Activated naive CD8-positive, alpha-beta T cell (primary cell): ENCODE measurements around the gene ATXN10.
A peak's percentile ranks its signal among the peaks of the same experiment; 100 is the strongest.

Experiments
- H3K27ac Mint-ChIP-seq: one replicate; pipeline ENCODE4 v1.8.0; 2021; ENCODE audit warnings: mixed read lengths
- H3K27me3 Mint-ChIP-seq: one replicate; pipeline ENCODE4 v1.8.0; 2021; ENCODE audit warnings: mixed read lengths
- H3K36me3 Mint-ChIP-seq: one replicate; pipeline ENCODE4 v1.8.0; 2021; ENCODE audit warnings: mixed read lengths
- H3K4me1 Mint-ChIP-seq: one replicate; pipeline ENCODE4 v1.8.0; 2021; ENCODE audit warnings: low read depth, mixed read lengths
- H3K4me3 Mint-ChIP-seq: one replicate; pipeline ENCODE4 v1.8.0; 2021; ENCODE audit warnings: mild to moderate bottlenecking, mixed read lengths
- H3K9me3 Mint-ChIP-seq: one replicate; pipeline ENCODE4 v1.8.0; 2021; ENCODE audit warnings: low read depth, mixed read lengths

The ATXN10 gene

DNA sequence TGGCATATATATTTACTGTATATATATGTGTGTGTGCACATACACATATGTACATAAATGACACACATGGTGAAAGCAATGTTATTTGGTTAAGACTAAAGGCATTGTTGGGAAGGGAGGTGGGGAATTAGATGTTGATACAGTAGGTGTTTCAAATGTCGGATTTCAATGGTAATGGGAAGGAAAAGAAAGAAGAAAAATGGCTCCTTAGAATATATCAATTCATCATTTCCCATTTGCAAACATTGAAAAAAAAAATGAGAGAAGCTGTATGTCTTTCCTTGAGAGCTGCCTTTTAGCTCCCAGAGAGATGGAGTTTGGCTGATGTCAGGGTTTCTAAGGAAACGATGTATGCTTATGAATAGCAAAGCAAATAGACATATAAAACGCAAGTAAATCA is 33.4 kb upstream of the ATXN10 start:
- H3K4me3 Mint-ChIP-seq: no peak overlapping the region
- no peaks in the 10 kb centered on the region for H3K4me1 Mint-ChIP-seq
- H3K9me3 Mint-ChIP-seq: no peaks in the 10 kb centered on the region
- no peaks in the 10 kb centered on the region for H3K36me3 Mint-ChIP-seq
- no peak overlapping the region for H3K27ac Mint-ChIP-seq
- peaks cover 13% of the 10 kb centered on the region for H3K27me3 Mint-ChIP-seq

DNA sequence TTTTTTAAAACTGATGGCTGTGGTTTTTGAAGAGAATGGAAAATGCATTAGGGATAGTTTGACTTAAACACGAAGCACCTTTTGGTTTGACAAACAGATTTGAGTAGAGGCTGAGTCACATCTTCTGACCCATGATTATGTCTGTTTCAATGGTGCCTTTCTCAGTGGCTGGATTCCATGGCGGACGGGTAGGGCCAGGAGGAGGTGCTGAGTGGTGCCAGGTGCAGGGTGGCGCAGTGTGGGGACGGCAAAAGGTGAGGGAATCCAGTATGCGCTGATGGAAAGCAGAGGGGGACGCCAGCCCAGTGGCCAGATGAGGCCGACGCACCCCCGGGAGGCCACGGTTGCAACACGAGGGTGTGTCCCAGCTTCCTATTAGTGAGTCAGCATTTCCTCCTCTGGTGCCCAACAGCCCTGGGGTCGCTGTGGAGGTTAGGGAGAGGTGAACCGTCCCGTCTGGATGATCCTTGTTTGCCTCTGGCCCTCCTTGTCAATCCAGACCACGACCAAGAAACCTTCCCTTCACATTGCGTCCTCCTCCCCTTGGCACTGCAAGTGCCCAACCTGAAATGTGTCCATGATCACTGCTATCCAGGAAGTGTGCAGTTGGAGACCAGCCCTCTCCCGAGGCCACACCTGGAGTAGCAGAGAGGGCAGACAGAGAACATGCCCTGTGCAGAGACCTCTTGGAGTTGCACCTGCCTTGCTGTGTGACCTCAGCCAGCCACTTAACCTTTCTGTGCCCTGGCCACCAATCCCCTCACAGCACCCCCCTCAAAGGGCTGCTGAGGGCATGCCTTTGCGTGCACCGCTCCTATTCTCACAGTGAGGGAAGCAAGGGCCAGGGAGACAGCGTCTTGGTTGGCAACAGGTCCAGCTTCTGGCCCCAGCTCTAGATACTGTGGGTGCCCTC is 32.5 kb upstream of the ATXN10 start:
- Mint-ChIP-seq H3K9me3 (no peaks in the 10 kb centered on the region), H3K36me3 (no peaks in the 10 kb centered on the region), H3K4me3 (no peak overlapping the region), H3K4me1 (no peaks in the 10 kb centered on the region), H3K27ac (no peak overlapping the region), H3K27me3 (peaks cover 13% of the 10 kb centered on the region)

DNA sequence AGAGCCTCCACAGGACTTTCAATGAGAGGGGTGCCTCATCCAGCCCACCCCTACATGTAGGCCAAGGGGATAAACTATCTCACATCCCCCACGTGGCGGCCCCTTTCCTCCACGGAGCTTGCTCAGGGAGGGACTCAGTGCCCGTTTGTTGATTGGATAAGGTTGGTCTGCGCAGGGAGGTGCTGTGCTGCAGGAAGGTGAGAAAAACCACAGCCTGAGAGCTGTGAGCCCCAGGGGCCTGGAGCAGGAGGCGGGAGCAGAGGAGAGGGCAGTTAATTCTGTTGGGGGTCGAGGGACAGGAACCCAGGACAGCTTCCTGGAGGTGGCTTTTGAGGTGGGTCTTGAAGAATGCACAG is 31.9 kb upstream of the ATXN10 start:
- H3K4me3 Mint-ChIP-seq: no peak overlapping the region
- H3K4me1 Mint-ChIP-seq: no peaks in the 10 kb centered on the region
- no peaks in the 10 kb centered on the region for H3K36me3 Mint-ChIP-seq
- no peak overlapping the region for H3K27ac Mint-ChIP-seq
- H3K27me3 Mint-ChIP-seq: peaks cover 13% of the 10 kb centered on the region
- no peaks in the 10 kb centered on the region for H3K9me3 Mint-ChIP-seq

DNA sequence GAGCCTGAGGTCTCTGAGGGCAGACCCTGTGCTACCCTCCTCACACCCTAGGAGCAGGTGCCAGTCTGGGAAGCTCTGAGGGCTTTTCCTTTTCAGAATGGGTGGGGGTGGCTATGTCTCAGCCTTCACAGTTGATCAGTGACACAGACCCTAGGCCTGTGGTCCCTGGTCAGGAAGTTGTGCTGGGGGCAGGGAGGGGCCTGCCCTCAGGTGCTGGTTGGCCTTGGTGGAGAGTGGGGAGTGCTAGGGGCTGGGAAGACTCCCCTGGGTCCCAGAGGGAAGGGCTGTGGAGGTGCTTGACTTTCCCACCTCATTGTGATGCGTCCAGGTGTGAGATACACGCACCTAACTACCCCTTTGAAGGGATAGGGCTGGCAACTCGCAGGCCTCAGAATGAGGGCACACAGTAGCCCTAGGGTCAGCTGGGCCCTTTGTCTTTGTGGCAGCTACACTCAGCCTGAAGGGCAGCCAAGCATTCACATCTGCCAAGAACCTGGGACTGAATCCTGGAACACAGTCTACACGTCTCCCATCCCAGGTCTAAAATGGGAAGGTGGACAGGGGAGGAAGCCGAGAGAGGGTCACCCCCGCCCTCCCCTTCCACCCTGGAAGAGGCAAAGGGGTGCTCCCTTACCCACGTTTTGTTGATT is 31.2 kb upstream of the ATXN10 start:
- H3K4me3 Mint-ChIP-seq: no peak overlapping the region
- H3K27me3 Mint-ChIP-seq: peaks cover 13% of the 10 kb centered on the region
- no peak overlapping the region for H3K27ac Mint-ChIP-seq

DNA sequence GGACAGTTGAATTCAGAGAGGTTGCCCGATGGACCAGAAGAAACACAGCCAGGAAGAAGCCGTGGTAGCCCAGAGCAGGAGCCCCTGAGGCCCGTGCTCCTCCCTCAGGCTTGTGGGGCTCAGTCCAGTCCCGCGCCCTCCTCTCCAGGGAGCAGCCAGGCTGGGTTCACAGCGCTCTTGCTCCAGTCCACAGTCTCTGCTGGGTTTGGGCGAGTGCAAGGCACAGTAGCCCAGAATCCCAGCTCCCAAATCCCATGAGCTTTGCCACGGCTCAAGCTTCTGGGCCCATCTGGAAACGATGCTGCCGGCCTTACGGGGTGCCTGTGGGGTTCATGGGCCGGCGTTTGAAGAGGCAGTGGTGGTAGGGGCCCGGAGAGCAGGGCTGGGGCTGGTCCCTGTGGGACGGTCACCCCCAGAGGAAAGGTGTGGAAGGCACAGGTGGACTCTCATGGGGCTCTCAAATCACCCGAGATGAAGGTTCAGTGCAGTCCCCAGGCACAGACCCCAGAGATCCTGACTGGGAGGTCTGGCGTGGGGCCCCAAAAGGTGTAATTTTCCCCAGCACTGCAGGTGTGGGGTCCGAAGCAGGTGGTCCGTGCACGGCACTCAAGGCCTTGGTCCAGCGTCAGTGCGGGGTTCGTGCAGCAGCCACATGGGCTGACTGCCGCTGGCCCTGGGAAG is 30.6 kb upstream of the ATXN10 start:
- Mint-ChIP-seq H3K27ac (no peak overlapping the region), H3K36me3 (no peaks in the 10 kb centered on the region), H3K4me1 (peaks cover 3% of the 10 kb centered on the region), H3K4me3 (no peak overlapping the region), H3K27me3 (peaks cover 17% of the 10 kb centered on the region), H3K9me3 (no peaks in the 10 kb centered on the region)

More for the DNA sequence above, 31.2 kb upstream of the ATXN10 start:
- no peaks in the 10 kb centered on the region for H3K36me3 Mint-ChIP-seq
- H3K9me3 Mint-ChIP-seq: no peaks in the 10 kb centered on the region
- no peaks in the 10 kb centered on the region for H3K4me1 Mint-ChIP-seq

DNA sequence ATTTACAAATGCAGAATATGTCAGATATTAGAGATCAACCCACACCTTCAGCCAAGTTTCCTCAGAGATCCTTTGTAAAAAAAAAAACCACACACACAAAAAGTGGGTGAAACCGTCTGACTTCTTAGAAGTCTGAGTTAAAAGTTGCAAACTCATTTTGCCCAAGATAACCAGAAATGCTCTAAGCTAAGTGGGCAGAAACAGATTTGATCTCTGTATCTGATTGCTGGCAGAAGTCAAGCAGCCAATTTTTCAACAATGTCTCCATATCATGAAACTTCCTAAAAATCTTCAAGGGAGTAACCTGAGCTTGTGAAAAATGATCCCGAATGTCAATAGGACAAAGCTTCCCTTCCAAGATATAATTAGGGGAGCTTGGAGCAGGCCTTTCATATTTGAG is 28.6 kb upstream of the ATXN10 start:
- H3K27me3 Mint-ChIP-seq: peaks cover 17% of the 10 kb centered on the region
- H3K36me3 Mint-ChIP-seq: no peaks in the 10 kb centered on the region
- no peak overlapping the region for H3K4me3 Mint-ChIP-seq
- no peak overlapping the region for H3K27ac Mint-ChIP-seq
- H3K9me3 Mint-ChIP-seq: no peaks in the 10 kb centered on the region
- H3K4me1 Mint-ChIP-seq: peaks cover 4% of the 10 kb centered on the region

DNA sequence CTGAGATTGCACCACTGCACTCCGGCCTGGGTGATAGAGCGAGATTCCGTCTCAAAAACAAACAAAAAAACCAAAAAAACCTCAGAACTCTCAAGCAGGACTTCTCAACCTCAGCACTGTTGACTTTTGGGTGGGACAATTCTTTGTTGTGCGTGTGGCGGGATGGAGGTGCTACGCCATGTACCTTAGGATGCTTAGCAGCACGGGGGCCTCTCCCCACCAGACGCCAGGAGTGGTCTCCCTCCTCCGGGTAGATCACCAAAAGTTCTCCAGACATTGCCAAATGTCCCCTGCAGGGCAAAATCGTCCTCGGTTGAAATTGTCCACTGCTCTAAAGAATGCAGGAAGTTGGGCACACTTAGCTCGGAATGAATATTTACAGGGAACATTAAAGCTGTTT is 26.9 kb upstream of the ATXN10 start:
- Mint-ChIP-seq H3K4me3 (no peak overlapping the region), H3K27me3 (peaks cover 12% of the 10 kb centered on the region), H3K4me1 (peaks cover 4% of the 10 kb centered on the region), H3K36me3 (no peaks in the 10 kb centered on the region), H3K27ac (no peak overlapping the region), H3K9me3 (no peaks in the 10 kb centered on the region)

DNA sequence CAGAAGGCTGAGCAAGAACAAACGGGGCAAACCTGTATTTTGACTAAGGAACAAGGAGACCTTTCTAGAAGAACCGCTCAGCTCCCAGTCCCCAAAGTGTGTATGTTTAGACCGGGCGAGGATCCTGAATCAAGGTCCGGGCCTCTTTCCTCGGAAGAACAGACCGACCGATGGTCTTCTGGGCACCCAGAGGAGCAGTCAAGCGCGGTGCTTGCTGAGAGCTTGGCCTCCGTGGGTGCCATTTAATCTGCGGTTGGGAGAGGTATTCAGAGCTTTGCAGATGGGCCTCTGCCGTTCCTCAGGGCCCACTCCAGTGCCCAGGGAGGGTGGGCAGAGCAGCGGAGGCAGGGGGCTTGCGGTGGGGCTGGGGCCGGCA is 26.5 kb upstream of the ATXN10 start:
- no peak overlapping the region for H3K27ac Mint-ChIP-seq
- H3K4me1 Mint-ChIP-seq: peaks cover 4% of the 10 kb centered on the region
- no peaks in the 10 kb centered on the region for H3K9me3 Mint-ChIP-seq
- peak overlapping the region; percentile 32 for H3K4me3 Mint-ChIP-seq
- no peaks in the 10 kb centered on the region for H3K36me3 Mint-ChIP-seq
- peaks cover 10% of the 10 kb centered on the region for H3K27me3 Mint-ChIP-seq

DNA sequence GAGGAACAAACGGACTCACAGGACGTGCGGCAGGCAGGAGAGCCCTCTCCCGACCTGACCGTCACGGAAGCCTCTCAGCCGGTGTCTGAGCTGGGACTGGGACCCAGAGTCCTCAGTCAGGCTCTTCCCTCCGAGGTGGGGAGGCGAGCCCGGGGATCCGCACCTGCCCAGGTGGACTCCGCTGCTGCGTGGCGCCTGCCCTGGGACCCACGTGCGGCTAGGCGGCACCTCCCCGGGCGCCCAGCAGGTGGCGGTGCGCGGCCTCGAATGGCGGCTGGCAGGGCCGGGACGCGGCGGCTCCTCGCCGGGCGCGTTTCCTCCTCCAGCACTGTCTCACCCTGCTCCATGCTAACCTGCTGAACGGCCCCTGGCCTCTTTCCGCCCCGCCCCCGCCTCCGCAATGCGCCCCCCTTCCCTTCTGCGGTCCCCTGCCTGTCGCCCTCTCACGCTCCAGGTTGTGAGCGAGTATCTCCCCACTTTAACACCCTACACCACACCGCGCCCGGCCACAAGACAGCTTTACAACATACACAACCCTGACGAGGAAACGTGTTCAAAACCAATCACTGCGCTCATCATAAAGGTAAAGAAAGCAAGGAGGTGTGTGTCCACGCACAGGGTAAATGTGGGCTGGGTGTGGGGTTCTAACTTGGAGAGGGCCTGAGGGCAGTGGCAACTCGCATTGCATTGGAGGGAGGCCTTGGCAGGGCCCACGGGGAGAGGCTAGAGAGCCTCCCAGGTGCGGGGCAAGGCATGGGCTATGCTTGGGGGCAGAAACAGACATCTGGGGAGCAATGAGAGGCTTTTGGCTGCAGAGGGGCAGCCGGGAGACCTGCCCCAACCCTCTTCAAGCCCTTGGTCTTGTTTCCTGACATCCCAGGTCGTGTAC is 25.9 kb upstream of the ATXN10 start:
- H3K27me3 Mint-ChIP-seq: peaks cover 10% of the 10 kb centered on the region
- H3K4me1 Mint-ChIP-seq: peaks cover 4% of the 10 kb centered on the region
- H3K9me3 Mint-ChIP-seq: no peaks in the 10 kb centered on the region
- H3K36me3 Mint-ChIP-seq: no peaks in the 10 kb centered on the region
- H3K4me3 Mint-ChIP-seq: peak overlapping the region; percentile 48
- no peak overlapping the region for H3K27ac Mint-ChIP-seq

DNA sequence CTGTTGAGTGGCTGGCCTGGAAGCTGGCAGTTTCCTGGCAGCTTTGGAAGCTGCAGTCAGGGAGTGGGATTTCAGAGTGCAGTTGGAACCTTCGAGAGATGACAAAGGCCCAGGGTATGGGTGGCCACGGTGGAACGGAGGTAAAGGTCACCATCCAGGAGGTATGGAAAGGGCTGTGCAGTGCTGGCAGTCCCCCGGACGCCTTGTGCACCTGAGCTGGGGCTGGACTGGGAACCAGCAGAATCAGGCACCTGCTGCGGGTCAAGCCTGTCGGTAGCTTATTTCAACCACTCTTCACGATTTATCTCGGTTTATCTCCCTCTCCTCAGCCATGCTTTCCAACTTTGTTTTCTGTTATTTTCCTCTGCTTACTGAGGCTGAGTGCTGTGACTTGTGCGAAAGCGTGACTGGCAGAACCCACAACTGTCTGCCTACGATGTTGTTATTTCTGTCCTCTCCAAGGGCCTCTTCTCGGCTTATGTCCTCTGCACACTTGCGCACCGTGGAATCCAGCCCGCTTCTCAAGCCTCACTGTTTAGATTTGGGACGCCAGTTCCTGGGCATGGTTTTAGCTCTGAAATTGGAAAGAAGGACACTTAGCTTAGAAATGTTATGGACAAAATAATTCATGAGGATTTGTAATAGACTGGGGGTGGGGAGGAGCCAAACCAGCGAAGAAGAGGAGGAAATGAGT is 24.0 kb upstream of the ATXN10 start:
- Mint-ChIP-seq H3K4me3 (no peak overlapping the region), H3K36me3 (no peaks in the 10 kb centered on the region), H3K27me3 (peaks cover 6% of the 10 kb centered on the region), H3K27ac (no peak overlapping the region), H3K4me1 (peaks cover 4% of the 10 kb centered on the region), H3K9me3 (no peaks in the 10 kb centered on the region)

DNA sequence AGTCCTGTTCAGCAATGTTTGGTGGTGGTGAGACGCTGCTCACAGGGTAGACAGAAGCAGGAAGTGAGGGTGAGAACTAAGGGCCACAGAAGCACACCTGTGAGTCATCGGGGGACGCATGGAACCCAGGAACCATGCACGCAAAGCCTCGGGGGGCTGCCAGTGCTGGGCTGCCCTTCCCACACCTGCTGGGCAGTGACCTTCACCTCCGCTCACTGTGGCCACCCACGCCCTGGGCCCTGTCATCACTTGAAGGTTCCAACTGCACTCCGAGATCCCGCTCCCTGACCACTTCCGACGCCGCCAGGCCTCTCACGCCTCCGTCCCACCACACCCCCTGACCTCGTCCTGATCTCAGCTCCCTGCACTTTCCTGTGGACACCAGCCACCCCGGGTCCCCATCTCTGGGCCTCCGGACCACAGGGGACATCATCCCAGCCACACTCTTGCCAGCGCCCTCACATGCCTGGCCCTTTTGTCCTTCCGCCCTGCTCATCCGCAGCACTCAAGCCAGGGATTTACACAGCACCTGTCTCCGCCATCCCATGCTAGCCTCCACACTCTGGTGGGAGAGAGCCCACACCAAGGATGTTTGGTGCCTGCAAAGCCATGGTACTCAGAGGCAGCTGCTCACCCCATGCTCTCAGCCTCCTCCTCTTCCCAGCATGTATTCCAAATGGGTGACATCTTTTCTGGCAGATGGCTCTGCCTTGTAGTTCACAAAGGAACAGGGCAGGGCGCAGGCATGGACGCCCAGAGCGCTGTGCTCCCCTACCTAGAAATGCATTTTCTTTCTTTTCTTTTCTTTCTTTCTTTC is 23.1 kb upstream of the ATXN10 start:
- H3K27me3 Mint-ChIP-seq: peaks cover 6% of the 10 kb centered on the region
- H3K4me3 Mint-ChIP-seq: no peak overlapping the region
- peaks cover 4% of the 10 kb centered on the region for H3K4me1 Mint-ChIP-seq
- H3K36me3 Mint-ChIP-seq: no peaks in the 10 kb centered on the region
- H3K9me3 Mint-ChIP-seq: no peaks in the 10 kb centered on the region
- no peak overlapping the region for H3K27ac Mint-ChIP-seq

DNA sequence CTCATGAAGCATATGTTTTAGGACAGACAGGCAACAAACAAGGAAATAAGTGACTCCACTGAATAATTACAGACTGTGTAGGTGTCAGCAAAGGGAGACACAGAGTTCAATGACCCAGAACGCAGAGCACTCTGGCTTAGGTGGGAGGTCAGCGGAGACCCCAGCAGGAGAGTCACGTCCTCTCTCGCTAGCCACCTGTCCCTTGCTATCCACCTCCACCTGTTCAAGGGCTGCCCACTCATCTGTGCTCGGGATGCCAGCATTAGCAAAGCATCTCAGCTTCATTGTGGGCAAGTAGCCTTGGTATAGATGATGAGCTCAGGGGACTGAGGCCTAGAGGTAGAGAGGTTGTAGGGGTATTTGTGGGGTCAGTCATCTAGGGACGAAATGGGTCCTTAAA is 21.8 kb upstream of the ATXN10 start:
- Mint-ChIP-seq H3K4me3 (no peak overlapping the region), H3K4me1 (peaks cover 4% of the 10 kb centered on the region), H3K9me3 (no peaks in the 10 kb centered on the region), H3K27me3 (peaks cover 6% of the 10 kb centered on the region), H3K36me3 (no peaks in the 10 kb centered on the region), H3K27ac (no peak overlapping the region)

DNA sequence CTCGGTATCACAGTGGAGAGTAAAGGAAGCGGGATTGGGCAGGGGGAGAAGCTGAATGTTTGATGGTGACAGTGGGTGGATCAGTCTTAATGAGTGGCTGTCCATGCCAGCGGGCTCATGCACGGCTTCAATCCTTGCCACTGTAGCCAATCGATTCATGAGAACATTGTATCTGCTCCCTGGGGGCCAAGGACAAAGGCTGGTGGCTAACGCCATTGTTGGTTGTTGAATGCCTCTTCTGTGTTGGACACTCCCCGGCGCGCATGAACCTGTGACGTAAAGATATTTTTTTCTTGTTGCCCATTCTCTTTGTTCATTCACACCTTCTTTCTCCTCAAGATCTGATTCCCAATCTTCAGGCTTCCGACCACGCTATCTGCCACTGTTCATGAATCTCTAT is 20.9 kb upstream of the ATXN10 start:
- H3K27me3 Mint-ChIP-seq: peaks cover 6% of the 10 kb centered on the region
- H3K9me3 Mint-ChIP-seq: no peaks in the 10 kb centered on the region
- H3K36me3 Mint-ChIP-seq: no peaks in the 10 kb centered on the region
- H3K4me3 Mint-ChIP-seq: no peak overlapping the region
- H3K27ac Mint-ChIP-seq: no peak overlapping the region
- peaks cover 4% of the 10 kb centered on the region for H3K4me1 Mint-ChIP-seq
